Fibroblast of lung (primary cell): ENCODE data around the gene NUP62. TPM values are rescaled to one million over a fixed set of nuclear protein-coding genes. Genes with fewer than 3 reads are reported as not detected.

Experiments used
- DNase-seq, 2 donors: peaks; one replicate each; pipeline versions ENCODE4 v3.0.0 to v3.0.0-alpha.2; 2010; ENCODE audit warnings: low read depth in 2 of 2
- H2AFZ ChIP-seq: 2 replicates; pipeline ENCODE4 v1.5.1; 2012; ENCODE audit warnings: low read length, control low read depth, inconsistent platforms
- H3K27ac ChIP-seq: 2 replicates; pipeline ENCODE4 v1.5.1; 2011; ENCODE audit warnings: low read length, control low read depth; ENCODE audit not compliant: insufficient read depth
- H3K27me3 ChIP-seq: 2 replicates; pipeline ENCODE4 v1.5.1; 2011; ENCODE audit warnings: mild to moderate bottlenecking, low read length; ENCODE audit not compliant: control insufficient read depth, insufficient read depth
- H3K36me3 ChIP-seq: 2 replicates; pipeline ENCODE4 v1.5.1; 2011; ENCODE audit warnings: low read length; ENCODE audit not compliant: control insufficient read depth, insufficient read depth
- H3K4me1 ChIP-seq: 2 replicates; pipeline ENCODE4 v1.5.1; 2011; ENCODE audit warnings: low read length; ENCODE audit not compliant: control insufficient read depth, insufficient read depth; ENCODE audit errors: extremely low read depth
- H3K4me2 ChIP-seq: 2 replicates; pipeline ENCODE4 v1.5.1; 2011; ENCODE audit warnings: low read length, control low read depth; ENCODE audit not compliant: insufficient read depth; ENCODE audit errors: extremely low read depth
- H3K4me3 ChIP-seq, 4 experiments: fragments of 200-600 bp in 1 of 4; sonication (generic) in 1 of 4; replicated peaks in 1 of 4; 2 replicates each; pipeline ENCODE4 v1.5.1; 2011 to 2016; ENCODE audit warnings: low read length in 4 of 4, low read depth in 3 of 4, mild to moderate bottlenecking in 3 of 4, control low read depth in 2 of 4, inconsistent platforms in 1 of 4, mixed read lengths in 1 of 4; ENCODE audit not compliant: insufficient read depth in 1 of 4; ENCODE audit errors: control extremely low read depth in 1 of 4
- H3K79me2 ChIP-seq: 2 replicates; pipeline ENCODE4 v1.5.1; 2012; ENCODE audit warnings: mild to moderate bottlenecking, low read length, inconsistent platforms; ENCODE audit not compliant: control insufficient read depth, insufficient read depth
- H3K9ac ChIP-seq: 2 replicates; pipeline ENCODE4 v1.5.1; 2011; ENCODE audit warnings: mild to moderate bottlenecking, low read length, control low read depth; ENCODE audit not compliant: insufficient read depth
- H3K9me3 ChIP-seq: 2 replicates; pipeline ENCODE4 v1.5.1; 2012; ENCODE audit warnings: low read depth, low read length; ENCODE audit not compliant: control insufficient read depth, insufficient read depth
- H4K20me1 ChIP-seq: 2 replicates; pipeline ENCODE4 v1.5.1; 2011; ENCODE audit warnings: low read length; ENCODE audit not compliant: control insufficient read depth, insufficient read depth; ENCODE audit errors: extremely low read depth
- CTCF ChIP-seq, 2 donors: IDR thresholded peaks in 1 of 2; conservative IDR thresholded peaks in 1 of 2; 1 replicate in 1 of 2; 2 replicates in 1 of 2; pipeline ENCODE4 v1.5.1; 2011 to 2012; ENCODE audit warnings: low read length in 2 of 2, control low read depth in 1 of 2, inconsistent platforms in 1 of 2, low read depth in 1 of 2, mild to moderate bottlenecking in 1 of 2
- EZH2 ChIP-seq: IDR thresholded peaks from 2 replicates; pipeline ENCODE4 v1.5.1; 2012; ENCODE audit warnings: low read length, control low read depth, mild to moderate bottlenecking; ENCODE audit errors: missing control alignments
- polyA plus RNA-seq, 2 donors: library from polyadenylated mRNA; depleted of rRNA in 1 of 2; stranded (reverse) in 1 of 2; unstranded in 1 of 2; fragments of >200 nt; gene quantifications; 2 replicates each; pipeline ENCODE4 v1.2.1, GENCODE V29; 2011 to 2012; ENCODE audit warnings: missing spikeins in 1 of 2
- total RNA-seq: library from RNA; depleted of rRNA; stranded (reverse); fragments of >200 nt; gene quantifications from 2 replicates; pipeline ENCODE4 v1.2.1, GENCODE V29; 2014

The NUP62 gene
- total and polyA plus RNA-seq, 2 donors (not counting 1 experiment from before 2014, with no cell fraction given): 8.9 to 20.8 TPM

GRCh38 chr19:49869484-49870308 is 59.6 kb downstream of the NUP62 start:
- Histone ChIP-seq H3K4me2 (peak overlapping the region; percentile 79), H4K20me1 (no peaks in the 10 kb centered on the region), H3K9ac (peak overlapping the region; percentile 49), H3K4me1 (peaks cover 16% of the 10 kb centered on the region), H3K27ac (peak overlapping the region; percentile 80), H3K9me3 (no peaks in the 10 kb centered on the region), H3K27me3 (no peaks in the 10 kb centered on the region), H3K36me3 (peaks cover 2% of the 10 kb centered on the region), H3K4me3 (peak overlapping the region; percentile 31 to 56 (median 38)), H3K79me2 (peaks cover 22% of the 10 kb centered on the region), H2AFZ (peak overlapping the region; percentile 10)
- TF ChIP-seq EZH2: no peak
- peak; percentile 100 for DNase-seq

- no peak for DNase-seq
- TF ChIP-seq CTCF (conservative IDR thresholded peaks at IDR 0.05 in 1 of 2, IDR thresholded peaks at IDR 0.05 in 1 of 2; ENCODE audit: low read depth in 1 of 2, low read length in 2 of 2) (no peak), EZH2 (no peak)
- no peaks in the 10 kb centered on the region for H3K27me3 ChIP-seq
- peak overlapping the region; percentile 75 for H3K4me2 ChIP-seq
- H3K9me3 ChIP-seq: no peaks in the 10 kb centered on the region
- peaks cover 22% of the 10 kb centered on the region for H3K79me2 ChIP-seq
- H3K36me3 ChIP-seq: peaks cover 7% of the 10 kb centered on the region
- H3K27ac ChIP-seq: peak overlapping the region; percentile 80
- H3K9ac ChIP-seq: peak overlapping the region; percentile 33
- H3K4me1 ChIP-seq: peaks cover 16% of the 10 kb centered on the region
- peak overlapping the region; percentile 60 for H2AFZ ChIP-seq
- no peaks in the 10 kb centered on the region for H4K20me1 ChIP-seq
- peak overlapping the region; percentile 2 to 48 (median 36) for H3K4me3 ChIP-seq
These were observed 60.3 kb downstream of the NUP62 start for GRCh38 chr19:49869009-49869483.

- Histone ChIP-seq H4K20me1 (no peaks in the 10 kb centered on the region), H3K9me3 (no peaks in the 10 kb centered on the region), H3K27me3 (no peaks in the 10 kb centered on the region), H3K4me1 (peaks cover 16% of the 10 kb centered on the region), H3K27ac (peak within 1 kb of the TSS; percentile 78), H3K9ac (peak within 1 kb of the TSS; percentile 79), H3K4me2 (peak within 1 kb of the TSS; percentile 97), H3K4me3 (peak within 1 kb of the TSS; percentile 76 to 94 (median 79)), H3K36me3 (peaks cover 17% of the 10 kb centered on the region), H3K79me2 (peaks cover 24% of the 10 kb centered on the region), H2AFZ (peak within 1 kb of the TSS; percentile 46)
- DNase-seq: peak; percentile 89 to 91
- TF ChIP-seq CTCF (conservative IDR thresholded peaks at IDR 0.05 in 1 of 2, IDR thresholded peaks at IDR 0.05 in 1 of 2; ENCODE audit: low read depth in 1 of 2, low read length in 2 of 2) (no peak), EZH2 (no peak)
These were observed 62.1 kb downstream of the NUP62 start, which contains the start of gene PNKP for GRCh38 chr19:49866933-49867782. Gene PNKP (minus strand): TSS chr19:49867576. CDS start chr19:49867204, 372 bp downstream.
